Measurements from ENCODE around the gene GDF3. TPM values are rescaled to one million over a fixed set of nuclear protein-coding genes. Genes with fewer than 3 reads are reported as not detected.

GDF3 gene
- total and polyA plus RNA-seq, 2 of the 13 experiments (the other 11 are each of a cell fraction or from before 2014, with no cell fraction given), result not detected

DNA sequence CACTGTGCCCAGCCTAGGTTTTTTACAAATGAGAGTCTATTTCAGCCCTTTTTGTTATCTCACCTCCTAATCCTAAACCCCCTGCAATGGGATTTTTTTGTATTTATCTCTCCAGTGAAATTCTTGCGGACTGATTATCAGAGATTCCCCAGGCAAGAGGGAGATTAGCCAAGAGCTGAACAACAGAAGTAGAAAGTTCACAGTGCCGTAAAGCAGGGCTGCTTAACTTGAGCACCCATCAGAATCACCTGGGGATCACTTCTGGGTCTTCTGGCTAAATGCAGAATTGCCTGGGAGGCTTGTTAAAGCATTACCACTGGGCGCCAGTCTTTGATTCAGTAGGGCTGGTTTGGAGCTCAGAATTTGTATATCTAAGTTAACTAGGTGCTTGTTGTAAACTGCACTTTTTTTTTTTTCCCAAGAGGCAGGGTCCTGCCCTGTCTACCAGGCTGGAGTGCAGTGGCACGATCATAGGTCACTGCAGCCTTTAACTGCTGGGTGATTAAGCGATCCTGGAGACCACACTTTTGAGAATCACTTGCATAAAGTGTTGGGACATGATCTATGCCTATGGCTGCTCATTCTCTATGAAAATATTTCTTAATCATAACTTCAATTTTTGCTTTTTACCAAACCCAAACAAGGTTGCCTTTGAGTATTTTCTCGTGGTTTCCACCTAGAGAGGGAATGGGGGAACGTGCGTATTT is 14.5 kb upstream of the GDF3 start:
- in situ Hi-C loops (cut with HindIII; ENCODE audit: extremely low pct_ligation_motif_present, low pct_unique_long_range_greater_than_20kb), result loop anchor here (10.0 kb wide), 1 partner anchor 95 kb away; no protein-coding TSS in a partner anchor
- H3K9me3 ChIP-seq (ENCODE audit: low read length), result no peaks in the 10 kb centered on the region
- BruUV-seq (replicated peaks), result no TSS peak
- H3K4me2 ChIP-seq (ENCODE audit: low read depth, low read length), result no peak overlapping the region
- H3K27ac ChIP-seq (ENCODE audit: extremely low read length, insufficient read depth, low read length), result no peak overlapping the region
- no peaks in the 10 kb centered on the region for H4K20me1 ChIP-seq (ENCODE audit: insufficient read depth, low read length)
- ChIA-PET POLR2A (no interaction called here), CTCF (ENCODE audit: low intra/inter-chr PET ratio, low total read pairs) (no interaction called here)
- H3K36me3 ChIP-seq (replicated peaks in 1 of 2; ENCODE audit: control insufficient read depth in 1 of 2, insufficient read depth in 2 of 2, low read length in 2 of 2), result no peaks in the 10 kb centered on the region
- DNase-seq (ENCODE audit: low spot score), result no peak
- no peak overlapping the region for H2AFZ ChIP-seq (ENCODE audit: low read length)
- TF ChIP-seq SNAPC4 (CRISPR knock-in tag; IDR thresholded peaks at IDR 0.05), result no peak
- TF ChIP-seq HIC2 (CRISPR knock-in tag; IDR thresholded peaks at IDR 0.05; ENCODE audit: low read depth), result no peak
- no peak for TF ChIP-seq ZNF609 (CRISPR knock-in tag; IDR thresholded peaks at IDR 0.05; ENCODE audit: borderline replicate concordance)
- TF ChIP-seq GPN1 (CRISPR knock-in tag; IDR thresholded peaks at IDR 0.05; ENCODE audit: borderline replicate concordance), result no peak
- TF ChIP-seq PHF8 (CRISPR knock-in tag; IDR thresholded peaks at IDR 0.05), result no peak
- TF ChIP-seq ZFP62 (CRISPR knock-in tag; IDR thresholded peaks at IDR 0.05), result no peak
- no peak for TF ChIP-seq SKI (IDR thresholded peaks at IDR 0.05; ENCODE audit: partially characterized antibody)
- TF ChIP-seq CREB1 (IDR thresholded peaks at IDR 0.05), result no peak
- no peak for TF ChIP-seq CREB1 (CRISPR knock-in tag; IDR thresholded peaks at IDR 0.05)
- ATAC-seq, result no peak
- 0 out of 2 replicates have a peak, but pooled peaks cover 6% of the 10 kb centered on the region for H3K4me1 ChIP-seq (ENCODE audit: insufficient read depth, low read length)
- H3K4me3 ChIP-seq (replicated peaks in 1 of 3; ENCODE audit: insufficient read depth in 1 of 3, low read depth in 2 of 3, low read length in 3 of 3), result no peak overlapping the region
- no peaks in the 10 kb centered on the region for H3K27me3 ChIP-seq (ENCODE audit: control insufficient read depth in 1 of 2, insufficient read depth in 2 of 2, low read length in 2 of 2)
- intact Hi-C loops (cut with micrococcal nuclease; ENCODE audit: unreplicated experiment), result no loop called here
- no peak overlapping the region for H3K9ac ChIP-seq (ENCODE audit: insufficient read depth, low read depth, low read length)
- no peaks in the 10 kb centered on the region for H3K79me2 ChIP-seq (ENCODE audit: insufficient read depth, low read length)
- no peak for FAIRE-seq
- 25% methylated on average over 8 of the region's 8 CpGs for WGBS (ENCODE audit: low lambda C conversion rate)

Measured in HepG2 (cell line).